Dedifferentiated amniotic fluid mesenchymal stem cell (primary cell): ENCODE data around the gene SLX4.
"Not testable (repeated sequence)": the region's sequence is repeated elsewhere in the genome, so short reads cannot be mapped to it uniquely, and the experiment has no call there.

Experiments
- DNase-seq: peaks from one replicate; pipeline ENCODE4 v3.0.0-alpha.2; 2016; ENCODE audit errors: extremely low spot score

Gene SLX4

DNA sequence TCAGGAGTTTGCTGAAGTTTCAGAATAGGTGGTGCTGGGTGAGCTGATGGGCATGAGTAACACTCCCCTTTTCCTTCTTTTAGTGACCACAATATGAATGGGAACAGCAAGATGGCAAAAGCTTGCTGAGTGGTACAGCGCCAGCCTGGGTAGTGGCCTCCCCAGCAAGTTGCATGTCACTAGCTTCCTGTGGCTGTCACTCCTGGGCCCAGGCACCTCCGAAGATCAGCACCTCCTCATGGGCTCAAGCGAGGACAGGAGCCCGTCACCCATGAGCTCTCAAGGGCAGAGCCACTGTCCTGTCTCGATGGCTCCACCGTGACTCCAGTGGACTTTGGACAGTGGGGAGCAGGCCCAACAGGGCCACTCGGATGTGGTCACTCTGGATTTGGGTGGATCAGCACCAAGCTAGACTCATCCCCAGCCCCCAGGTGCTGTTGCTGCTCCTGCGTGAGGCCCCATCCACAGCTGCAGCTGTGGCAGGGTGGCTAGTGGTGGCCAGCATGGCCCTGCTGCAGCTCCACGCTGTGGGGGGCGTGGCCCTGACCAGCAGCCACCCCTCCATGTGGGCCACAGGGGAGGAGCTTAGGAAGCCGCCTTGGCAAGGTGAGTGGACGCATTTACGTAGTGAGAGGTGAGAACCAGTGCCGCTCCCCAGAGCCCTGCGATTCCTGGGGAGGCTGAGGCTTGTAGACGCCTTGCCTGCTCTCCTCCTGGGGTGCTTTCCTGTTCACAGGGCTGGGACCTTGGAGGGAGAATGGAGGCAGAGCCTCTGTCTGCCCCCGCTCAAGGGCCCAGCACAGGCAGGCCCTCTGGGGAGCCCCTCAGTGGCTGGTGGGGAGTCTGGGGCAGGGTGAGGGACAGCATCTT, 29.5 kb upstream of the SLX4 start:
- no peak for DNase-seq

DNA sequence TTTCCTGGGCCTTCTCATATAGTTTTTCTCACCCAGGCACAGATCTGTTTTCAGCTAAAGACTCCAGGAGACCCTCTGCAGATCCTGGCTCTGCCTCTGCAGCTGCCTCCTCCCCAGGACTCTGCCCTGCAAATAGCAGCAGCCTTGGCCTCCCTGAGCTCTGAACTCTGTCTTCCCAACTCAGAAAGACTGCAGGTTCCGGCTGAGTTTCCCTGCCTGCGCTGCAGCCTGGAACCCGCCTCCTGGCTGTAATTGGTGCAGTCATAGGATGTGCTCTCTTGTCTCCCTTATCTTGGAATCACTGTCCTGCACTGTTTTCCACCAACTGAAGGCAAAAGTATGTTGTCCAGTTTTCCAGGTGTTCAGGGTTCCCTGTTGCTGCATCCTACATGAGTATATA, 28.8 kb upstream of the SLX4 start:
- DNase-seq: no peak

DNA sequence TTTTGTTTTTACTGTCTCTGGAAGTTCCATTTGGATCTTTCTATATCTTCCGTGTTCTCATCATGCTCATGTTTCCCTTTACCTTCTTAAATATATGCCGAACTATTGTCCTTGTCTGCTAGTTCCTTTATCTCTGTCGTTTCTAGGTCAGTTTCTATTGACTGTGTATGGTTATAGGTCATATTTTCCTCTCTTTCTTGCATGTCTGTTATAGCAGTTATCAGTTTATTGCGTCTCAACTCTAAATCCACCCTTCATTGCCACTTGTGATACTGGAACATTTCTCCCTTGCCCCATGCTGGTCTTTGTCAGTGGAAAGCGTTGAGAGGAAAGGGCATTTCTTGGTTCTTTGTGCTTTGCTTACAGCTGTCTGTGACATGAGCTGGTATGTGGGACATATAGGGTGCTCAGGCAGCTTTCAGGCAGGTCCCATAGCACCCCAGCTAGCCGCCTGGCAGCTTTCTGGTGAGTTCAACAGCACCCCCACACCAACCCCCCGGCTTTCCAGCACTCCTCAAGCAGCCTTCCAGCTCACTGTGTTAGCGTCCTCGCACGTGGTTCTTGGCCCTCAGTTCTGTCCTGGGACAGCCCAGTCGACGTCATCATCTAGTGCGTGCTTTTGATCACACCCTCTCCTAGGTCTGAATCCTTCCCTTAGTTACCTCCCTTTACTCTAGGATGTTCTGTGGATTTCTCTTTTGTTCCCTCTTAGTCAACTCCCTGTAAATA, 27.7 kb upstream of the SLX4 start:
- DNase-seq: no peak

- DNase-seq: no peak
Measured at GRCh38 chr16:3637371-3637923, 26.0 kb upstream of the SLX4 start.

DNA sequence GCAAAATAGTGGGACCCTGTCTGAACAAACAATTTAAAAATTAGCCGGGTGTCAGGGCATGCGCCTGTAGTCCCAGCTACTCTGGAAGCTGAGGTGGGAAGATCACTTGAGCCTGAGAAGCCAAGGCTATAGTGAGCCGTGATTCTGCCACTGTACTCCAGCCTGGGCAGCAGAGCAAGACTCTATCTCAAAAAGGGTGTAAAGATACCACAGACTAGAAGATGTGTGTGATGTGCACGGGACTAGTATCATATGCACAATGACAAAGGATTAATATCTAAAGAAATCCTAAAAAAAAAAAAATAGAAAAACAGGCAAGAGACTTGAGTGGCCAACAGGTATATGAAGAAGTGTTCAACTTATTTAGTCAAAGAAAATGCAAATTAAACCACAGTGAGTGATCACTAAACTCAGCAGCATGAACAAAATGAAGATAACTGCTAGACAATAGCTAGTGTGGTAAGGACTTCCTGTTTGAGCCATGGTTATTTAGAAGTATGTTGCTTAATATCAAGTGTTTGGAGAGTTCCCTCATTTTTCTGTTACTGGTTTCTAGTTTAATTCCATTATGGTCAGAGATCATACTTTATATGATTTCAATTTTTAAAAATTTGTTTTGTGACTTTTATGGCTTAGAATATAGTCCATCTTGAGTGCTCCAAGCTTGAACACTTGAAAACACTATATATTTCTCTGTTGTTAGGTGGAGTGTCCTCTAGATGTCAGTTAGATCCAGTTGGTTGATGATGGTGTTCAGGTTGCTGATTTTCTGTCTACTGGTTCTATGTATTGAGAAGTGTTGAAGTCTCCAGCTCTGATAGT, 14.7 kb upstream of the SLX4 start:
- DNase-seq: no peak

- DNase-seq: no peak
Measured at GRCh38 chr16:3625331-3625730, 13.9 kb upstream of the SLX4 start.

DNA sequence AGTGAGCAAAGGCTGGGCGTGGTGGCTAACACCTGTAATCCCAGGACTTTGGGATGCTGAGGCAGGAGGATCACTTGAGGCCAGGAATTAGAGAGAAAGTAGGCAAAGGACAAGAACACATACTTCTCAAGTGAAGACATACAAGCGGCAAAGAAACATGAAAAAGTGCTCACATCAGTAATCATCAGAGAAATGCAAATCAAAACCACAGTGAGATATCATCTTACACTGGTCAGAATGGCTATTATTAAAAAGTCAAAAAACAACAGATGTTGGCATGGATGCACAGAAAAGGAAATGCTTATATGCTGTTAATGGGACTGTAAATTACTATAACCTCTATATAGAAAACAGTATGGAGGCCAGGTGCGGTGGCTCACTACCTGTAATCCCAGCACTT, 12.2 kb upstream of the SLX4 start:
- DNase-seq: no peak

DNA sequence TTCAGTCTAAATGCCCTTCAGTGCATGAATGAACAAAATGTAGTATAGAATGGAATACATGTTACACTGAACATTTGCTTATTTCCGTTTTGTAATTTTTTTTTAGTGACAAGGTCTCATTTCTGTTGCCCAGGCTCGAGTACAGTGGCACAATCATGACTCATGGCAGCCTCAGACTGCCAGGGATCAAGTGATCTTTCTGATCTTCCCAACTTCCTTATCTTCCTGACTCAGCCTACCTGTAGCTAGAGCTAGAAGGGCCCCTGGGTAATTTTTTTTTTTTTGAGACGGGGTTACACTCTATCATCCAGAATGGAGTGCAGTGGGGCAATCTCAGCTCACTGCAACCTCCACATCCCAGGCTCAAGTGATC, 7.3 kb upstream of the SLX4 start:
- no peak for DNase-seq

- no peak for DNase-seq
Measured at GRCh38 chr16:3612510-3613466, 1.4 kb upstream of the SLX4 start.

DNA sequence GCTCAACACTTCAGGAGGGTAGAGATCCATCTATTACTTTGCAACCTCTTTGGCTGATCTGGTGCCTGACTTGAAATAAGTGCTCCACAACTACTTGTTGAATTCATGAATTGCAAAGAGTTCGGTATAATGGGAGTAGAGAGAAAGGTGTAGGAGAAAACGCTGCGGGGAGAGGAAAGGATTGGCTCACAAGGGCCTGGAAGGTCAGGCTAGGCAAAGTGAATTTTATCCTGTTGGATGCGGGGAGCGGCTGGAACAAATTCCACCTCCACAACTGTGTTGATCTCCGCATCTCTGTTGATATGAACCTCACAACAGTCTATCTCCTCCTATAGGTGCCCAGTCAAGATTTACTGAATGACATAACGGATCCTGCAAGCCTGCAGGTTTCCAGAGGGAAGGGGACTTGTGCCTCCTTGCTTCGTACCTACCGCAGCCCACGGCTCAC, 684 bp downstream of the SLX4 start:
- no peak for DNase-seq

DNA sequence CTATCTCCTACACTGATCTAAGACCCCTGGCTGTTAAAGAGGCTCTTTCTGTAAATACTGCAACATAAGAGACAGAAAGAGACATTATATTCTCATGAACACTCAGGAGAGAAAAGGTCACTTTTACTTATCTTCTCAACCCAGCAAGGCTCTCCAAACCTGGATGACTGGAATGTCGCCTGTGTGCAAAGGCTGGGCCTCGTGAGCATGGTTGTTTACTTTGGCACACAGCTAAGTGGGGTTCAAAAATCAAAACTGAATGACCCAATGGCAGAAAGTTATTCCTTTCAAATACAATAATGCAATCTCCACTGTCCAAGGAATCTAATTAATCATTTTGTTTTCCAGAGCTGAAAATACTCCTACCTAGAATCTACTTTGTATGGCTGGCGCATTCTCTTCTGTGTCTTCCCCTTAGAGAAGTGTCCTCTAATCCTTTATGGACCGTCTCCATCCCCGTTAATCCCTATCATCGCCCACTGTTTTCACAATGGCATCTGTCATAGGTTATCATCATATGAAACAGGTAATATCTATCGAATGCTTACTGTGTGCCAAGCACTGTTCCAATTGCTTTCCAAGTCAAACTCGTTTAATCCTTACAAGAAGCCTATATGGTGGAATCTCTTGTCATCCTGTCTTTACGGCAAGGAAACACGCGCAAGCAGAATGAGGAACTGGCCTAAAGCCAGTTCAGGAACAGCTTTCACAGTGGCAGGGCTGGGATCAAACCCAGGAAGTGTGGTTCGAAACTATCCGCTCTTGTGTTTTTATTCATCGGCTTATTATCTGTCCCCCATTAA, 1.3 kb downstream of the SLX4 start:
- DNase-seq: no peak

- not testable (repeated sequence) for DNase-seq
Measured at GRCh38 chr16:3608976-3609375, 2.4 kb downstream of the SLX4 start.

GRCh38 chr16:3608069-3608468, 3.3 kb downstream of the SLX4 start:
- DNase-seq: no peak

GRCh38 chr16:3607634-3608033, 3.8 kb downstream of the SLX4 start:
- DNase-seq: no peak

DNA sequence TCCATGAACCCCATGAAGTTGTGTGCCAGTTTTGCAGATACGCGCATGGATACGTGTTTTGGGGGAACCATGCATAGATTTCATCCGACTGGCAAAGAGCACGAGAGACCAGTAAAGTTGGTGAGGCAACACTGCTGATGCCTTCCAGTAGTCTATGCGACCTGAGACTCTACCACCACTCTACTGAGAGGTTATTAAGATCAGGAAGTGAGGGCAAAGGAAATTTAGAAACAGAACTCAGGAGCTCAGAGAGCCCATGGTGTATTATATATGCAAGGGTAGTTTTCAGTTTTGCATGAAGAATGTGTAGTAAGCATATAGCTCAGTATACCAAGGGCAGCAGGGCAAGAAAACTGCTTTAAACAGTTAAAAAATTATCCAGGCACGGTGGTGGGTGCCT, 4.2 kb downstream of the SLX4 start:
- no peak for DNase-seq

GRCh38 chr16:3606441-3606840, 5.0 kb downstream of the SLX4 start:
- DNase-seq: no peak

DNA sequence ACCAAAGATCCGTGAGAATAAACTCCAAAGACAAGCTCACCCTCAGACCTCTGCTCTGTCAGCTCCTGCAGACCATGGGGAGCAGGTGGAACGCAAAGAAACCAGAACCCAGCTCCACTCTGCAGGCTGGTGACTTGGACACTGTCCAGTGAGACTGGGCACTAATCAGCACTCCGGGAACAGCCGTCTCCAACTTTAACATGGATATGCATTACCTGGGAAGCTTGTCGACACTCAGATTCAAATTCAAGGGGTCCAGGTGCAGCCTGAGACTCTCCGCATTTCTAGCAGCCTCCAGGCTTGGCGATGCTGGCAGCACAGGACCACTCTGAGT, 9.1 kb downstream of the SLX4 start:
- DNase-seq: no peak

DNA sequence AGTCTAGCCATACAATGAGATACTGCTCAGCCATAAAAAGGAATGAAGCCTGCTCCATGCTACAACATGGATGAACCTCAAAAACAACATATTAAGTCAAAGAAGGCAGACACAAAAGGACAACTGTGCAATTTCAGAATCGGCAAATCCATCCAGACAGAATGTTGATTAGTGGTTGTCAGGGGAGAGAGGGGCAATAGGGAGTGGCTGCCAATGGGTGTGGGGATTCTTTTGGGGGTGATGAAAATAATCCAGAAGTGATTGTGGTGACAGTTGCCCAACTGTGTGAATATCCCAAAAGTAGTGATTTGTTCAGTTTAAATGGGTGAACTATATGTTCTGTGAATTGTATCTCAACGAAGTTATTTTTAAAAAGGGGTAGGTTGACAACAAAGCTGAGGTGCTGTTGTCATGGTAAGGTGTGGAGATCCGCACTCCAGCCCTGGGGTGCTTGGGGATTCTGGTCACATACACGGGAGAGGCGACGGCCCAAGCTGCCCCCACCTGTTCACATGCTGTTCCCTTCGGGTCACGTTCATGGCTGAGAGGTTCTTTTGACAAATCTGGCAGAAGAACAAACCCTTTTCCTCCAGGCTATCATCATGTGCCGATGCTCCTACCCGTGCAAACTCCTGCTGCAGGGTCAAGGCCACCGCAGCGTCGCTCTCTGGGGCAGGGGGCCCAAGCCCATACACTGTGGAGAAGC, 9.6 kb downstream of the SLX4 start:
- no peak for DNase-seq

GRCh38 chr16:3599922-3600321, 11.5 kb downstream of the SLX4 start:
- no peak for DNase-seq

DNA sequence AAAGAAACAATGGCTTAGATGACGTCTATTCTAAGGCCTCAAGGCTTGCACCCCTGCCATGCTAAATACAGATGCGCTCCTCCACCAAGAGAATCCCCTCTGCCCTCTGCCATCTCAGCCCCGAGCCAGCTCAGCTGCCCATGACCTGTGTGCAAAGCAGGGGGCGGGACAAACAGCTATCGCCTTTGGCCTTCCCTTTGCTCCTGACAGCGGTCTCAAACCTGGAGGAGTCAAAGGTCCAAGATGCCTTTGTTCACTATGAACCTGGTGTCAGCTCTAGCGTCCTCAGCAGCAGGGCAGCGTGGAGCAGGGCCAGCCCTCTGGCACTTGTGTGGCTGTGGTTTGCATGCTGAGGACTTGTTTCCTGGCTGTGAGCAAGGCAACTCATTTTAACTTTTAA, 12.3 kb downstream of the SLX4 start:
- DNase-seq: no peak
